HepG2 (cell line): ENCODE data around the gene HNRNPF.

Source experiments
- BHLHE40 ChIP-seq: IDR thresholded peaks from 2 replicates; pipeline ENCODE4 v1.6.1; 2011; ENCODE audit warnings: low read length, improper control_type of control experiment
- PHF20 ChIP-seq: sonication (generic); formaldehyde crosslinking; IDR thresholded peaks from 2 replicates; pipeline ENCODE4 v1.5.0; 2020; ENCODE audit warnings: mild to moderate bottlenecking, missing genetic modification reagents
- POLR2AphosphoS5 ChIP-seq: IDR thresholded peaks from 2 replicates; pipeline ENCODE4 v1.6.1; 2012; ENCODE audit warnings: low read depth, low read length
- ZNF138 ChIP-seq: sonication (generic); formaldehyde crosslinking; IDR thresholded peaks from 2 replicates; pipeline ENCODE4 v1.5.0; 2020; ENCODE audit warnings: mild to moderate bottlenecking, low read depth, missing genetic modification reagents
- TF ChIP-seq, protein P1 (sequence below): sonication (generic); formaldehyde crosslinking; IDR thresholded peaks from 2 replicates; pipeline ENCODE4 v1.9.0; 2021; ENCODE audit warnings: missing genetic modification reagents, borderline replicate concordance
- TF ChIP-seq, protein P2 (sequence below): sonication (generic); formaldehyde crosslinking; IDR thresholded peaks from 2 replicates; pipeline ENCODE4 v1.5.0; 2020; ENCODE audit warnings: mild to moderate bottlenecking, missing genetic modification reagents, moderate library complexity
- TF ChIP-seq, protein P3 (sequence below): sonication (generic); formaldehyde crosslinking; IDR thresholded peaks from 2 replicates; pipeline ENCODE4 v1.8.1; 2023; ENCODE audit warnings: mild to moderate bottlenecking, missing genetic modification reagents
- TF ChIP-seq, protein P4 (sequence below), 2 experiments: fragments of 450-650 bp in 1 of 2; sonication (generic) in 1 of 2; formaldehyde crosslinking; IDR thresholded peaks; 2 replicates each; pipeline versions ENCODE4 v1.5.0 to v1.8.0; 2020 to 2022; ENCODE audit warnings: mild to moderate bottlenecking in 1 of 2, missing genetic modification reagents in 1 of 2

DNA sequence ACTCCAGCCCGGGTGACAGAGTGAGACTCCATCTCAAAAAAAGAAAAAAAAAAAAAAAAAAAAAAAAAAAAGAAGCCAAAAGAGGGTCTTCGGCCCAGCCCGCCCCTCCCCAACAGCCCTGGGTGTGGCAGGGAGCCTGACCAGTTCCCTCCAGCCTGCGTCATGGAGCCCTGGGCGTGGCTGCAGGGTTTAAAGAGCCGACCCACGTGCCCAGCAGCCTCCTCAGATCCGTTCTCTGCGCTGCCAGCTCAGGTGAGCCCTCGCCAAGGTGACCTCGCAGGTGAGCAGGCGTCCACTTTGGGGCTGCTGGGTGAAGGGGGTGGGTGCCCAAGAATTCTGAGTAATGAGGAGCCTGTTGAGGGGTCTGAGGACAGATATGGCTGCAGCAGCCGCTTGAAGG lies 37.6 kb downstream of the HNRNPF start, which contains the start of gene FXYD4:
- TF ChIP-seq ZNF138 (CRISPR knock-in tag) = no peak
- TF ChIP-seq, protein P1, sequence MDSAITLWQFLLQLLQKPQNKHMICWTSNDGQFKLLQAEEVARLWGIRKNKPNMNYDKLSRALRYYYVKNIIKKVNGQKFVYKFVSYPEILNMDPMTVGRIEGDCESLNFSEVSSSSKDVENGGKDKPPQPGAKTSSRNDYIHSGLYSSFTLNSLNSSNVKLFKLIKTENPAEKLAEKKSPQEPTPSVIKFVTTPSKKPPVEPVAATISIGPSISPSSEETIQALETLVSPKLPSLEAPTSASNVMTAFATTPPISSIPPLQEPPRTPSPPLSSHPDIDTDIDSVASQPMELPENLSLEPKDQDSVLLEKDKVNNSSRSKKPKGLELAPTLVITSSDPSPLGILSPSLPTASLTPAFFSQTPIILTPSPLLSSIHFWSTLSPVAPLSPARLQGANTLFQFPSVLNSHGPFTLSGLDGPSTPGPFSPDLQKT (CRISPR knock-in tag) = no peak
- TF ChIP-seq, protein P2, sequence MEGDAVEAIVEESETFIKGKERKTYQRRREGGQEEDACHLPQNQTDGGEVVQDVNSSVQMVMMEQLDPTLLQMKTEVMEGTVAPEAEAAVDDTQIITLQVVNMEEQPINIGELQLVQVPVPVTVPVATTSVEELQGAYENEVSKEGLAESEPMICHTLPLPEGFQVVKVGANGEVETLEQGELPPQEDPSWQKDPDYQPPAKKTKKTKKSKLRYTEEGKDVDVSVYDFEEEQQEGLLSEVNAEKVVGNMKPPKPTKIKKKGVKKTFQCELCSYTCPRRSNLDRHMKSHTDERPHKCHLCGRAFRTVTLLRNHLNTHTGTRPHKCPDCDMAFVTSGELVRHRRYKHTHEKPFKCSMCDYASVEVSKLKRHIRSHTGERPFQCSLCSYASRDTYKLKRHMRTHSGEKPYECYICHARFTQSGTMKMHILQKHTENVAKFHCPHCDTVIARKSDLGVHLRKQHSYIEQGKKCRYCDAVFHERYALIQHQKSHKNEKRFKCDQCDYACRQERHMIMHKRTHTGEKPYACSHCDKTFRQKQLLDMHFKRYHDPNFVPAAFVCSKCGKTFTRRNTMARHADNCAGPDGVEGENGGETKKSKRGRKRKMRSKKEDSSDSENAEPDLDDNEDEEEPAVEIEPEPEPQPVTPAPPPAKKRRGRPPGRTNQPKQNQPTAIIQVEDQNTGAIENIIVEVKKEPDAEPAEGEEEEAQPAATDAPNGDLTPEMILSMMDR (CRISPR knock-in tag) = no peak
- no peak for TF ChIP-seq POLR2AphosphoS5
- TF ChIP-seq PHF20 (CRISPR knock-in tag) = no peak
- TF ChIP-seq BHLHE40 = no peak
- TF ChIP-seq, protein P3, sequence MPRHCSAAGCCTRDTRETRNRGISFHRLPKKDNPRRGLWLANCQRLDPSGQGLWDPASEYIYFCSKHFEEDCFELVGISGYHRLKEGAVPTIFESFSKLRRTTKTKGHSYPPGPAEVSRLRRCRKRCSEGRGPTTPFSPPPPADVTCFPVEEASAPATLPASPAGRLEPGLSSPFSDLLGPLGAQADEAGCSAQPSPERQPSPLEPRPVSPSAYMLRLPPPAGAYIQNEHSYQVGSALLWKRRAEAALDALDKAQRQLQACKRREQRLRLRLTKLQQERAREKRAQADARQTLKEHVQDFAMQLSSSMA (CRISPR knock-in tag) = no peak
- TF ChIP-seq, protein P4, sequence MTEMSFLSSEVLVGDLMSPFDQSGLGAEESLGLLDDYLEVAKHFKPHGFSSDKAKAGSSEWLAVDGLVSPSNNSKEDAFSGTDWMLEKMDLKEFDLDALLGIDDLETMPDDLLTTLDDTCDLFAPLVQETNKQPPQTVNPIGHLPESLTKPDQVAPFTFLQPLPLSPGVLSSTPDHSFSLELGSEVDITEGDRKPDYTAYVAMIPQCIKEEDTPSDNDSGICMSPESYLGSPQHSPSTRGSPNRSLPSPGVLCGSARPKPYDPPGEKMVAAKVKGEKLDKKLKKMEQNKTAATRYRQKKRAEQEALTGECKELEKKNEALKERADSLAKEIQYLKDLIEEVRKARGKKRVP (CRISPR knock-in tag; IDR thresholded peaks at IDR 0.05) = no peak
